ENCODE results near the gene MAP2K5. TPM values are rescaled to one million over a fixed set of nuclear protein-coding genes. Genes with fewer than 3 reads are reported as not detected.

The MAP2K5 gene
- total and polyA plus RNA-seq, 2 experiments from 2014 or later = 12.4 to 13.7 TPM

GRCh38 chr15:67843571-67844387 lies 301.3 kb downstream of the MAP2K5 start:
- no peaks in the 10 kb centered on the region for H3K9me2 ChIP-seq (replicated peaks; ENCODE audit: insufficient read depth)
- TF ChIP-seq CTCF (IDR thresholded peaks at IDR 0.05; ENCODE audit: poor library complexity) (no peak), EZH2 (IDR thresholded peaks at IDR 0.05; ENCODE audit: borderline replicate concordance) (no peak), EZH2phosphoT487 (IDR thresholded peaks at IDR 0.05; ENCODE audit: low read depth, severe bottlenecking, unreplicated experiment) (no peak)
- peak overlapping the region; percentile 26 for H3K4me2 ChIP-seq
- H3K27me3 ChIP-seq = no peaks in the 10 kb centered on the region
- no peaks in the 10 kb centered on the region for H3K79me2 ChIP-seq
- H2AFZ ChIP-seq = peak overlapping the region; percentile 4
- WGBS (ENCODE audit: low lambda C conversion rate, missing lambda C conversion rate) = 40% methylated on average over 7 of the region's 7 CpGs
- H3K9me3 ChIP-seq (ENCODE audit: low read depth) = no peaks in the 10 kb centered on the region
- no peaks in the 10 kb centered on the region for H3K36me3 ChIP-seq (replicated peaks; ENCODE audit: insufficient read depth, low read depth)
- H3K4me3 ChIP-seq = no peak overlapping the region
- H4K20me1 ChIP-seq (ENCODE audit: insufficient read depth, poor library complexity, severe bottlenecking) = no peaks in the 10 kb centered on the region
- peaks cover 26% of the 10 kb centered on the region for H3K4me1 ChIP-seq (ENCODE audit: insufficient read depth)
- H3K27ac ChIP-seq = peak overlapping the region; percentile 44
- no peak for DNase-seq (ENCODE audit: low spot score)

- H3K27ac ChIP-seq = no peak overlapping the region
- H3K9me2 ChIP-seq (replicated peaks; ENCODE audit: insufficient read depth) = no peaks in the 10 kb centered on the region
- H3K36me3 ChIP-seq (replicated peaks; ENCODE audit: insufficient read depth, low read depth) = no peaks in the 10 kb centered on the region
- H3K9me3 ChIP-seq (ENCODE audit: low read depth) = no peaks in the 10 kb centered on the region
- no peaks in the 10 kb centered on the region for H3K27me3 ChIP-seq
- no peak overlapping the region for H2AFZ ChIP-seq
- no peak for DNase-seq (ENCODE audit: low spot score)
- H4K20me1 ChIP-seq (ENCODE audit: insufficient read depth, poor library complexity, severe bottlenecking) = no peaks in the 10 kb centered on the region
- H3K4me3 ChIP-seq = no peak overlapping the region
- H3K4me2 ChIP-seq = no peak overlapping the region
- TF ChIP-seq EZH2phosphoT487 (IDR thresholded peaks at IDR 0.05; ENCODE audit: low read depth, severe bottlenecking, unreplicated experiment) (no peak), EZH2 (IDR thresholded peaks at IDR 0.05; ENCODE audit: borderline replicate concordance) (no peak), CTCF (IDR thresholded peaks at IDR 0.05; ENCODE audit: poor library complexity) (no peak)
- H3K79me2 ChIP-seq = no peaks in the 10 kb centered on the region
- 83% methylated on average over 5 of the region's 5 CpGs for WGBS (ENCODE audit: low lambda C conversion rate, missing lambda C conversion rate)
- H3K4me1 ChIP-seq (ENCODE audit: insufficient read depth) = peaks cover 22% of the 10 kb centered on the region
Measured at GRCh38 chr15:67845974-67846373, 303.5 kb downstream of the MAP2K5 start.

GRCh38 chr15:67849538-67849937 lies 307.0 kb downstream of the MAP2K5 start:
- TF ChIP-seq EZH2phosphoT487 (IDR thresholded peaks at IDR 0.05; ENCODE audit: low read depth, severe bottlenecking, unreplicated experiment) = no peak
- no peak for TF ChIP-seq CTCF (IDR thresholded peaks at IDR 0.05; ENCODE audit: poor library complexity)
- no peak for TF ChIP-seq EZH2 (IDR thresholded peaks at IDR 0.05; ENCODE audit: borderline replicate concordance)
- no peak overlapping the region for H3K4me2 ChIP-seq
- no peak overlapping the region for H2AFZ ChIP-seq
- H4K20me1 ChIP-seq (ENCODE audit: insufficient read depth, poor library complexity, severe bottlenecking) = no peaks in the 10 kb centered on the region
- DNase-seq (ENCODE audit: low spot score) = no peak
- H3K9me3 ChIP-seq (ENCODE audit: low read depth) = no peaks in the 10 kb centered on the region
- 100% methylated on average over 1 of the region's 1 CpG for WGBS (ENCODE audit: low lambda C conversion rate, missing lambda C conversion rate)
- no peaks in the 10 kb centered on the region for H3K27me3 ChIP-seq
- peaks cover 9% of the 10 kb centered on the region for H3K4me1 ChIP-seq (ENCODE audit: insufficient read depth)
- H3K9me2 ChIP-seq (replicated peaks; ENCODE audit: insufficient read depth) = no peaks in the 10 kb centered on the region
- no peaks in the 10 kb centered on the region for H3K36me3 ChIP-seq (replicated peaks; ENCODE audit: insufficient read depth, low read depth)
- H3K4me3 ChIP-seq = no peak overlapping the region
- no peaks in the 10 kb centered on the region for H3K79me2 ChIP-seq
- no peak overlapping the region for H3K27ac ChIP-seq
